Stimulated activated CD8-positive, alpha-beta memory T cell treated with anti-CD3 and anti-CD28 coated beads, Interleukin-4, amount 100 ng/mL, for 1 hour (primary cell): ENCODE results near the gene GATB.

Source experiments
- DNase-seq, 2 donors: peaks; one replicate each; pipeline ENCODE4 v3.0.0-alpha.2; 2020; ENCODE audit warnings: low read depth in 2 of 2, low spot score in 1 of 2

Gene GATB

DNA sequence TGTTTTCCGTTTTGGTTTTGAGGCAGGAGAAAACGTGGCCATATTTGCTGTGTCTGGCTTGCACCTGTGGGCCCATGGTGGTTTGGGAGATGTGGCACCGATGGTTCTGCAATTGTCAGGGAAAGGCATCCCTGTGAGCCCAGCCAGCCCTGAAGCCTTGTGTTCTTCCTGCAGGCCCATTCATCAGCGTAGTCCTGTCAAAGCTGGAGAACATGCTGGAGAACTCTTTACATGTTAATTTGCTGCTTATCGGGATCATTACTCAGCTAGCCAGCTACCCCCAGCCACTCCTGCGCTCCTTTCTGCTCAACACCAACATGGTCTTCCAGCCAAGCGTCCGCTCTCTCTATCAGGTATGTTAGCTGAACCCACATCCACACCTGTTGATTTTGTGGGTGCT lies 104.7 kb downstream of the GATB start:
- no peak for DNase-seq

DNA sequence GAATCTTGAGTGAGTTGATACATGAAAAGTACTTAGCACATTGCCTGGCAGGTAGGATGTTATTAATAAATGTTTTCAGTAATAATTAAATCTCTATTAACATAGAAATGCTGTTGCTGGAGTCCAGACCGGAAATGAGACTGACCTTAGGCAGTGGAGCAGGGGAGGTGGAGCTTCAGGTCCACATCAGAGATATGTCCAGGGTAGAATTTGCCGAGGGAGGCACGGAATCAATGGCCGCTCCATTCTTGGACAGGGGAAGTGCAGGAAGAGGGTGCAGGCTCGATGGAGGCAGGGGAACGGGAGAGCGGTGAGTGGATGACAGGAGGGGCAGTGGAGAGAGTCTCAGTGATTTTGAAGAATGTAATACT lies 107.3 kb downstream of the GATB start:
- no peak for DNase-seq

GRCh38 chr4:151652841-151653547 lies 107.8 kb downstream of the GATB start:
- no peak for DNase-seq

- no peak for DNase-seq
Measured at GRCh38 chr4:151651496-151651895, 109.3 kb downstream of the GATB start.

- no peak for DNase-seq
Measured at GRCh38 chr4:151649479-151649878, 111.3 kb downstream of the GATB start.

DNA sequence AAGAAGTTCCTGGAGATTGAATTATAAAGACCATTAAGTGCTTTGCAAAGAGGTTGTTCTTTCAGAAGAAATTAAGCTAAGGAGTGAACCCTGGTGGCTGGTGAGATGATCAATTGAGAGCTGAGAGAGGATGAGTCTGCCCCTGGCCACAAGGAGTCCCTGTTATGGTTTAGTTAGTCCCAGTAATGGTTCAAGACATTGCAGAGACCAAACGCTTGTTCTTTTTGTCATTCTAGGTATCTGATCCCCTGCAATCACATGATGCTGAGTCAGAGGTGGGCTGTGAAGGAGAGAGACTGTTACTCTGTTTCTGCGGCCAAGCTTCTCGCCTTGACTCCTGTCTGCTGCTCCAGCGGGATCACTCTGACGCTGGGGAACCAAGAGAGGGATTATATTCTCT lies 114.5 kb downstream of the GATB start:
- no peak for DNase-seq

DNA sequence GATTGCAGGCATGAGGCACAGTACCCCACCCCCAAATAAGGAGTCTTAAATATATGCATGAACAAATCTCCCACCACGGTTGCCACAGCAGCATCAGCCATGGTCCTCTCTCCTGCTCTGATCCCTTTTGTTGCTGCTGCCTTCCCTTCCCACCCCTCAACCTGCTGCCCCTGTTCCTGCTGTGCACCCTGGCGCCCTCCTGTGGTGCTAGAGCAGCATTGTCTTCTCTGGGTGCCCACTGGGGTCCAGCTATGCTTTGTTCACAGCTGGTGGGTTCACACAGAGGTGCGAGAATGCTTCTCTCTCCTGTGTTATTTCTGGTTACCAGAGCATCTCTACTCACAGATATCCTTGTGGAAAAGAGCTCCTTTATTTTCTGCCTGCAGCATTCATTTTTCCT lies 116.2 kb downstream of the GATB start:
- DNase-seq: no peak

GRCh38 chr4:151643564-151643963 lies 117.2 kb downstream of the GATB start:
- no peak for DNase-seq

- no peak for DNase-seq
Measured at GRCh38 chr4:151641983-151642382, 118.8 kb downstream of the GATB start.

- no peak for DNase-seq
Measured at GRCh38 chr4:151641167-151641566, 119.6 kb downstream of the GATB start.

GRCh38 chr4:151640381-151640780 lies 120.4 kb downstream of the GATB start:
- DNase-seq: no peak

DNA sequence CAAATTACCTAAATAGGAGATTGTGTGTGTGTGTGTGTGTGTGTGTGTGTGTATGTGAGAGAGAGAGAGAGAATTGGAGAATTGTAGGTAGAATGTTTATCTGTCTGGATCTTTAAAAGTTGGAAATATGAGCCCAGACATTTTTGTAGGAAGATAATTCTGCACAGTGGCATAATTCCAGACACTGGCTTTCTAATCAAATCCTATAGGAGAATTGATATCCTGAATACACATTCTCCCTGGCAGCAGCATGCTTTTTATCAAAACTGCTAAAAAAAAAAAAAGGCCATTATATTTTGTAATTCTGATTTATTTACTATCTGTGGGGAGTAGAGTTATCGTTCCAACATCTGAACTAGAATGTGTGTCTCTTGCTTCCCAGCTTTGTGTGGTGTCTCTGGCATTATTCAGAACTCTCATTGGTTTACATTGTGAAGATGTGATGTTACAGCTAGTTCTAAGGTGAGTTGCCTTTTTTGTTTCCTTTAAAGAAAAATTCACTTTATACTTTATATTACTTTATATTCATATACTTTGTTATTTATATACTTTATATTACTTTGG lies 122.4 kb downstream of the GATB start:
- no peak for DNase-seq

GRCh38 chr4:151631349-151631748 lies 129.5 kb downstream of the GATB start:
- no peak for DNase-seq

- DNase-seq: no peak
Measured at GRCh38 chr4:151629097-151629783, 131.6 kb downstream of the GATB start.

- no peak for DNase-seq
Measured at GRCh38 chr4:151628001-151628608, 132.7 kb downstream of the GATB start.

GRCh38 chr4:151627491-151627890 lies 133.3 kb downstream of the GATB start:
- DNase-seq: no peak

- no peak for DNase-seq
Measured at GRCh38 chr4:151626751-151627150, 134.1 kb downstream of the GATB start.

GRCh38 chr4:151626228-151626627 lies 134.6 kb downstream of the GATB start:
- DNase-seq: no peak

DNA sequence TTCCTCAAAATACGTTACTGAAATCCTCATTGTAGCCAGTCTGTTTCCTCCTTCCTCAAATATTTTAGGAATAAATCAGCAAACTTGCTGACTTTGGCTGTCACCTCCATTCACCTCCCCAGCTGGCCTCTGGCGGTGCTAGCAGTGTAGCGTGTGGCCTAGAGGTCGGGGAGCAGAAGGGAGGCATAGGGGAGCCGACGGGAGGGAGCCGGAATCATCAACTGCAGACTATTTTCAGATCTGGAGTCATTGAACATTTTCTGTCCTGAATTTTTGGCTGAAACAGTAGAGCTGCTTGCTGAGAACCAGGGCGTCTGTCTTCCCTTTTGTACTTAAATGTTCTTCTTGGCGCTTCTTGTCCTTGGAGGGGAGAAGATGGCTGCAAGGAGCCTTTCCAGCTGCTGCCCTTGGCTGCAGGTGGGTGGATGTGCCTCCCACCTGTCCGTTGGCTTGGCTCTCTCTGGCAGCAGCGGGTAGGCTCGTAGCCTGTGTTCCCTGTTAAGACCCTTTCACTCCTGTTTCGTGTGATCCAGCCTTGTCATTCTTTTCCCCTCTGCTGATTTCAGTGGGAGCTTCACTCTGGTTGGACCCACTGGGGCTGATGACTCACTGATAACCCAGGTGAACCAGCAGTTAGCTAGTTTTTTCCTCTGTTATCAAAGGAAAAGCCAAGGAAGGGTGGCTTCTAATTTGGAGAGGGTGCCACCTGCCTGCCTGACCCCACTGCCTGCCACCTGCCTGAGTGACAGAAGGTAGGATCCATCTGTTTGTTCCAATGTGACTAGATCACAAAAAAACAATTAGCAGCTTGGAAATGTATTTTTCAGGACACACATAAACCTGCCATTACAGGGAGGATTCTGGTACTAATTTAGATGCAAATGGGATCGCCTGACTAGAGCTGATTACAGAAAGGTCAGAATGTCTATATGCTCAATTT lies 135.9 kb downstream of the GATB start:
- no peak for DNase-seq
